SJCRH30 (cell line): Measurements from ENCODE around the gene SLC2A1. TPM values are rescaled to one million over a fixed set of nuclear protein-coding genes. Genes with fewer than 3 reads are reported as not detected.

ENCODE experiments used
- DNase-seq, 2 experiments: peaks; one replicate each; pipeline ENCODE4 v3.0.0-alpha.2; 2015 to 2020
- H3K27ac ChIP-seq: fragments of 250-450 bp; sonication (Bioruptor Pico); 2 replicates; pipeline ENCODE4 v1.5.1; 2020; ENCODE audit warnings: mild to moderate bottlenecking, moderate library complexity
- H3K27me3 ChIP-seq: fragments of 250-450 bp; sonication (Bioruptor Pico); 2 replicates; pipeline ENCODE4 v1.5.1; 2020; ENCODE audit warnings: mild to moderate bottlenecking, moderate library complexity
- H3K36me3 ChIP-seq: fragments of 250-450 bp; sonication (Bioruptor Pico); 2 replicates; pipeline ENCODE4 v1.5.1; 2020; ENCODE audit warnings: mild to moderate bottlenecking, moderate library complexity
- H3K4me1 ChIP-seq: fragments of 250-450 bp; sonication (Bioruptor Pico); 2 replicates; pipeline ENCODE4 v1.5.1; 2020; ENCODE audit warnings: mild to moderate bottlenecking, moderate library complexity
- H3K4me3 ChIP-seq: fragments of 250-450 bp; sonication (Bioruptor Pico); 2 replicates; pipeline ENCODE4 v1.5.1; 2020; ENCODE audit warnings: mild to moderate bottlenecking, moderate library complexity
- H3K9me3 ChIP-seq: fragments of 250-450 bp; sonication (Bioruptor Pico); replicated peaks from 2 replicates; pipeline ENCODE4 v1.5.1; 2020; ENCODE audit warnings: mild to moderate bottlenecking, moderate library complexity
- total RNA-seq: library from RNA; depleted of rRNA; stranded (reverse); fragments of >200 nt; shearing (Covaris generic); gene quantifications from 2 replicates; pipeline ENCODE4 v1.2.3, GENCODE V29; 2014; rRNA removed

SLC2A1 gene
- total RNA-seq: 64.8 and 73.2 TPM in 2 replicates

DNA sequence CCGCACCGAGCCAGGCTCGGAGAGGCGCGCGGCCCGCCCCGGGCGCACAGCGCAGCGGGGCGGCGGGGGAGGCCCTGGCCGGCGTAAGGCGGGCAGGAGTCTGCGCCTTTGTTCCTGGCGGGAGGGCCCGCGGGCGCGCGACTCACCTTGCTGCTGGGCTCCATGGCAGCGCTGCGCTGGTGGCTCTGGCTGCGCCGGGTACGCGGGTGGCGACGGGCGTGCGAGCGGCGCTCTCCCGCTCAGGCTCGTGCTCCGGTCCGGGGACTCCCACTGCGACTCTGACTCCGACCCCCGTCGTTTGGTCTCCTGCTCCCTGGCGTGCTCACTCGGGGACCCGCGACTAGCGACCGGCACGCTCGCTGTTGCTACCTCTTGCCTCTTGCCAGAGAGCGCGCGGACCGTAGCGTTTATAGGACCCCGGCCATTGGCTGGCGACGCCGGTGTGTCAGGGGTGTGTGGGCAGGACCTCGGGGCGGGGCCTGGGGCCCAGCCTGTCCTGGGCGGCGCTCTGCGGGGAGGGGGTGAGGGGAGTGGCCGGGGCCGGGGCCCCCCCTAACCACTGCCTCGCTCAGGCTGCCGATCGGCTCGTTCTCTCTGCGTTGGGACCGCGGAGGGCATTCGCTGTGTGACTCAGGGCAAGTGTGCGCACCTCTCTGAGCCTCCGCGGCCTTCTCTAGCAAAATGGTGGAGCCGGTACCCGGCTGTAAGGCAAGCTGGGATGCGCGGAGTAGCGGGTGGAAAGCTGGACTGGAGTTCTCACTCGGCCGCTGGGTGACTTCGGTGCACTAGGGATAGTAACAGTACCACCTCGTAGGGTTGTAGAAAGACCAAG is at the start of gene SLC2A1:
TSS of gene SLC2A1 (minus strand) at position 381 of the 832 bp plus-strand sequence. CDS start at position 164, 217 bp downstream.
- no peaks in the 10 kb centered on the region for H3K36me3 ChIP-seq
- H3K27me3 ChIP-seq: no peaks in the 10 kb centered on the region
- peak within 1 kb of the TSS; percentile 95 for H3K4me3 ChIP-seq
- DNase-seq: peak; percentile 95 to 96
- peak within 1 kb of the TSS; percentile 63 for H3K27ac ChIP-seq
- H3K9me3 ChIP-seq: no peaks in the 10 kb centered on the region
- H3K4me1 ChIP-seq: peaks cover 24% of the 10 kb centered on the region

DNA sequence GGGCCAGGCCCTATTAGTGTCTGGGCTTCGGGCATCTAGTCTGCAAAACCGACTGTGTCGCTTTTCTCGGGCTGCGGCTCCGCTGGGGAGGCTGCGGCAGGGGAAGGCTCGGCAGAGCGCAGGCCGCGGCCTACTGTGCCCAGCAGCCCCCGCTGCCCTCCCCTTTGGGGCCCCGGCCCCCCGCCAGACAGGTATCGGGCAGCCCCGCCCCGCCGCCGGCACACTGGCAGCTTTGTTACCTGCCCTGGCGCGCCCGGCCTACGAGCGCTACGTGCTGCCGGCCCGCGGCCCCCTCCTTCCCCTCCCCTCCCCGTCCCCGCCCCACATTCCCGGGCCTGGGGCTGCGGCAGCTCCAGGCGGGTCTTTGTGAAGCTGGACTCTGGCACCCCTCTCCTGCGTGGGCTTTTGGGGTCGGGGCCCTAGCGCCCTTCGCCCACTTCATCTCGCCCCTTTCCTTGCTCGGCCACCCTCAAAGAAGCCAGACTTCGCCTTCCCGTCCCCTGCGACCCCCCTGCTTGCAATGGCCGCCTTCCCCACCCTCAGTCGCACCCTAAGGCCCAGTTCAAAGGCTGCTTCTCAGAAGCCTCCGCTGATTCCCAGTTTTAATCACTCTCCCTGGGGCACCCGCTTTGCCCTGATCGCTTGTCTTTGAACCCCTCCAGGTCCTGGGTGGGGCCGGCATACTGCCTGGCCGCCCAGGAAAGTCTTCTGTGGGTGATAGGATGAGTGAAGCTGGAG is 48.9 kb upstream of the SLC2A1 start:
- Histone ChIP-seq H3K27me3 (no peaks in the 10 kb centered on the region), H3K9me3 (no peaks in the 10 kb centered on the region), H3K27ac (no peak overlapping the region), H3K4me1 (0 out of 2 replicates have a peak, but pooled peaks cover 3% of the 10 kb centered on the region), H3K36me3 (no peaks in the 10 kb centered on the region), H3K4me3 (no peak overlapping the region)
- DNase-seq: no peak

DNA sequence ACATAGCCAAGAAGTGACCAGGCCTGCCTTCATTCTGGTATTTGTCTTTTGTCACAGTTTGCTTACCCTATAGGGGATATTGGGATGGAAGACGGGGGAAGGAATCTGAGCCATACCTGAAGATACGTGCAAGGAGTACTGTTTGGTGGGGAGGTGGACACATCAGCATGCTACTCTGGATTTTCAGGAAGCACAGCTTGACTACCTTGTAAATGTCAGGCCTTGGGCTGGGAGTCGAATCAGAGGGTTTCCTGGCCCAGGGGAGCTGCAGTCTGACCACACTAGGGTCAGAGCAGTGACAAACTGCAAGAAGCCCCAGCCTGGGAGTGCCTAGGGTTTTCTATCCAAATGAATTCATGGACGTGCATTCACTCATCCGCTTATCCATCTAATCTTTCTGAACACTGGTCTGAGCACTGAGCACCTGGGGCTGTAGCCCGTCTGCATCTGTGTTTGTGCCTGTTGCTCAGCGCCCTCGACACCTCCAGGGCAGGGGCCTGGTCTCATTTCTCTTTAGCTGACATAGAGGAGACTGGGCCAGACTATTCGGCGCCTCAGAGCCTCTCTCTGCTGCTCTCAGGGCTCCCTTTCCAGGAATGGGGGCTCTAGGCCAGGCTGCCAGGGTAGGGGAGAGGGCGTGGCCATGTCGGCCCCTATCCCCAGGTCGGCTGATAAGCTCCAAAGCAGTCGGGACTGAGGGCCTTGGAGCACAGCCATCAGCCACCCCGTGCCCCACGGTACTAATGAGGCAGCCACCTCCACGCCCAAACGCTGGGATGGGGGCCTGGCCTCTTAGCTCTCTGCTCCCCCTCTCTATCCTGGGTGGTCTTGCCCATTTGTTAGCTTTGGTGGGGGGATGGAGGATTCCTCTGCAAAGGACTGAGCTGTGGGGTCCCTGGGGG is 47.0 kb upstream of the SLC2A1 start:
- H3K9me3 ChIP-seq: no peaks in the 10 kb centered on the region
- no peaks in the 10 kb centered on the region for H3K27me3 ChIP-seq
- no peak overlapping the region for H3K27ac ChIP-seq
- 0 out of 2 replicates have a peak, but pooled peaks cover 3% of the 10 kb centered on the region for H3K4me1 ChIP-seq
- H3K4me3 ChIP-seq: no peak overlapping the region
- DNase-seq: peak; percentile 7 to 17
- H3K36me3 ChIP-seq: no peaks in the 10 kb centered on the region

DNA sequence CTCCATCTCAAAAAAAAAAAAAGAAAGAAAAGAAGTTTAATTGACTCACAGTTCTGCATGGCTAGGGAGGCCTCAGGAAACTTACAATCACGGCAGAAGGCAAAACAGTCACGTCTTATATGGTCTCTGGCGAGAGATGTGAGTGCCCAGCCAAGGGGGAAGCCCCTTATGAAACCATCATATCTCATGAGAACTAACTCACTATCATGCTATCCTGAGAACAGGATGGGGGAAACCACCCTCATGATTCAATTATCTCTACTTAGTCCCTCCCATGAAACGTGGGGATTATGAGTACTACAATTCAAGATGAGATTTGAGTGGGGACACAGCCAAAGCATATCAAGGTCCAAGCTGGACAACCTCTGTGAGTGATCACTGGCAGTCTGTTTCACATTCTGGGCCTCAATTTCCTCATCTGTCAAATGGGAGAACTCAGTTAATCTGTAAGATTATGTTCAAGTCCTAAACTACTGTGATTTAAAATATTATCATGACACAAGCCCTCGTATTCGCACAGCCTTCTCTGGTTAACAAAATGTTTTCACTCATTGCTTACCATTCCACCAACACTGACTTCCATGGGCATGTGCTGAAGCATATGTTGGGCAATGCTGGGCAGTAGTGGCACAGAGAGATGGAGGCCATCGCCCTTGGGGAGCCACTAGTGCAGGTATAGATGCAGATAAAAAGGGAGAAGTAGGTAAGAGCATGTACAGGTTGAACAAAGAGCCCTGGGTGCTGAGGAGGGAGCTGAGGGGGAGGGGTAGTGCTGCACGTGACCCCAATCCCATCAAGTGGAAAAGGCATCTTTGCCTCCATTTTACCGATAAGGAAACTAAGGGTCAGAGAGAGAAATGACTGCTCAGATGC is 46.2 kb upstream of the SLC2A1 start:
- Histone ChIP-seq H3K27me3 (no peaks in the 10 kb centered on the region), H3K4me3 (no peak overlapping the region), H3K4me1 (0 out of 2 replicates have a peak, but pooled peaks cover 3% of the 10 kb centered on the region), H3K36me3 (no peaks in the 10 kb centered on the region), H3K27ac (no peak overlapping the region), H3K9me3 (no peaks in the 10 kb centered on the region)
- no peak for DNase-seq

DNA sequence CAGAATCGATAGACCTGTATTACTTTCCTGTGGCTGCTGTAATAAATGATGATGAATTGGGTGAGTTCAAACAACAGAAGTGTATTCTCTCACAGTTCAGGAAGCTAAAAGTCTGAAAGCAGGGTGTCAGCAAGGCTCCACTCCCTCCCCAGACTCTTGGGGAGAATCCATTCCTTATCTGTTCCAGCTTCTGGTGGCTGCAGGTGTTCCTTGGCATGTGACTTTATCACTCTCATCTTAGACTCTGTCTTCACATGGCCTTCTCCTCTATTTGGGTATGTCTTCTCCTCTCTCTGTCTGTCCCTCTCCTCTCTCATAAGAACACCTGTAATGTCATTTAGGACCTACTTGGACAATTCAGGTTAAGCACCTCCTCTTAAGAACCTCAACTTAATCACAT is 44.1 kb upstream of the SLC2A1 start:
- Histone ChIP-seq H3K4me1 (0 out of 2 replicates have a peak, but pooled peaks cover 3% of the 10 kb centered on the region), H3K27ac (no peak overlapping the region), H3K4me3 (no peak overlapping the region), H3K9me3 (peaks cover 3% of the 10 kb centered on the region; the same call in 1 of the 2 replicates), H3K27me3 (no peaks in the 10 kb centered on the region), H3K36me3 (no peaks in the 10 kb centered on the region)
- DNase-seq: no peak

DNA sequence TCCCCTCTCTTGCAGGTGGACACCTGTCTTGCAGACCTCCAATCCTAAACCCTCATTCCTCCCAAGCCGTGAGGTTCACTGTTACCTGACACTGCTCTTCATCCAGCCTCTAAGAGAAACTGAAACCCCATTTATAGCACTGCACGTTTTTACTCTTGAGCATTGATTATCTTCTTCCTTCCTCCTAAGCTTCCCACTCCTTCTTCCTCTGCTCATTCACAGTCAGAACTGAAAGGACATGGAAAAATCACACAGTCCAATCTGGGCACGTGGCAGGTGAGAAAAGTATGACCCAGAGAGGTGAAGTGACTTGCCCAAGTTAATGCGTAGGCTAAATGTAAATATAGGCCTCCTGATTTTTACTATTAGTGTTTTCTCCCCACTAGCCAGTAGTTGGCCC is 43.4 kb upstream of the SLC2A1 start:
- DNase-seq: no peak
- Histone ChIP-seq H3K9me3 (peaks cover 3% of the 10 kb centered on the region; the same call in 1 of the 2 replicates), H3K4me3 (no peak overlapping the region), H3K36me3 (no peaks in the 10 kb centered on the region), H3K27ac (no peak overlapping the region), H3K4me1 (0 out of 2 replicates have a peak, but pooled peaks cover 3% of the 10 kb centered on the region), H3K27me3 (no peaks in the 10 kb centered on the region)

DNA sequence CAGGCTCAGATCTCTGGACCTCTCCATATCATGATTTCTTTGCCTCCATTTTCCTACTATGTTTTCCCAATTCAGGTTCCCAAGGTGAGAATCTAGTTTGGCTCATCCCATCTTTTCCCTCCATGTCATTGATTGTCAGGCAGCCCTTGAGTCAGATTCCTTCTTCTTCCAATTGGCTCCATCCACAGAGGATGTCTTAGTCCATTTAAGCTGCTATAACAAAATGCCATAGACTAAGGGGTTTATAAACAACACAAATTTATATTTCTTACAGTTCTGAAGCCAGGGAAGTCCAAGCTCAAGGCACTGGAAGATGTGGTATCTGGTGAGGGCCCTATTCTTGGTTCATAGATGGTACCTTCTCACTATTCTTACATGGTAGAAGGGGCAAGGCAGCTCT is 42.8 kb upstream of the SLC2A1 start:
- H3K9me3 ChIP-seq: peaks cover 3% of the 10 kb centered on the region; the same call in 1 of the 2 replicates
- no peaks in the 10 kb centered on the region for H3K27me3 ChIP-seq
- H3K4me3 ChIP-seq: no peak overlapping the region
- 0 out of 2 replicates have a peak, but pooled peaks cover 3% of the 10 kb centered on the region for H3K4me1 ChIP-seq
- no peak for DNase-seq
- no peaks in the 10 kb centered on the region for H3K36me3 ChIP-seq
- H3K27ac ChIP-seq: no peak overlapping the region

DNA sequence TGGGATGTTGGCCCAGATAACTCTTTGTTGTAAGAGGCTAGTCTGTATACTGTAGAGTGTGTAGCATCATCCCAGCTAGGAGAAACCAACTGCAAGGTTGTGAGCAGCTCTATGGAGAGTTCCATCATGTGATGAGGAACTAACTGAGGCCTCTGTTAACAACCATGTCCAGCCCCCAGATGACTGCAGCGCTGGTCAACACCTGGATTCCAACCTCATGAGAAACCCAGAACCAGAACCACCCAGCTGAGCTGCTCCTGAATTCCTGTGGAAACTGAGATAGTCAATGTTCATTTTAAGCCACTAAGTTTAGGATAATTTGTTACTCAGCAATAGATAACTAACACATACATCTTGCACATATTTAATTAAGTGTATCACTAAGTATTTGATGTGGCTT is 41.6 kb upstream of the SLC2A1 start:
- H3K27me3 ChIP-seq: no peaks in the 10 kb centered on the region
- DNase-seq: no peak
- H3K36me3 ChIP-seq: no peaks in the 10 kb centered on the region
- H3K4me1 ChIP-seq: no peaks in the 10 kb centered on the region
- H3K27ac ChIP-seq: no peak overlapping the region
- H3K9me3 ChIP-seq: peaks cover 3% of the 10 kb centered on the region; the same call in 1 of the 2 replicates
- H3K4me3 ChIP-seq: no peak overlapping the region

DNA sequence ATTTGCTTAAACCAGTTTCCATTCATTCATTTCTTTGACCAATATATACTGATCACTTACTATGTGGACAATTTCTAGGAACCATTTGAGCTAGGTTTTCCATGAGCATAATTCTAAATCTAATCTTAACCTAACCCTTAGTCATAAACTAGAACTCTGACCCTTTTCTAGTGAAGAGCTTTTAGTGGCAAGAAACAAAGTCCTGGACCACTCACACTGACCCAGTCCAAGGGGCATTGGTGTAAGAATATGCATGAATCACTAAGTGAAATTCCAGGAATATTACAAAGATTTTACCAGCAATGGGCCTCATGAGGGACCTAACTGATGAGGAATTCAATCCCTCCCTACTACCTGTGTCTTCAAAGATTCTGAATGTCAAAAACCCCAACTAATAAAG is 40.6 kb upstream of the SLC2A1 start:
- H3K36me3 ChIP-seq: no peaks in the 10 kb centered on the region
- DNase-seq: no peak
- peaks cover 3% of the 10 kb centered on the region; the same call in 1 of the 2 replicates for H3K9me3 ChIP-seq
- H3K27me3 ChIP-seq: no peaks in the 10 kb centered on the region
- H3K27ac ChIP-seq: no peak overlapping the region
- no peaks in the 10 kb centered on the region for H3K4me1 ChIP-seq
- H3K4me3 ChIP-seq: no peak overlapping the region

DNA sequence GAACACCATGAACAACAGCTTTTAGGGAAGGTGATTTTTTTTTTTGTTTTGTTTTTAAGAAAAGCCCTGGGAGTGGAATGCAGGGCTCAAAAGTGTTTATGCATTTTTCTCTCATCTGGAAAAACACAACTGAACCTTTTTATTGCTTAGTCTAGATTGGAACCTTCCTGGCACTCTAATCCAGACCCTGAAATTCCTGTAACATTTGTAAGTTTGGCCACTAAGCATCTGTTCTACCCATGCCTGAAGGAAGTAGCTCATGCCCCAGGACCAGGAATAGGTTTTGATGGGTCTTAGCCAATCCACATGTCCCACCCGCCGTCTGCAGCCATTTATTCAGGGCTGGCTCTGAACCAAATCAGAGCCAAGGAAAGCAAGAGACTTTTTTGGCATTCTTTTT is 39.7 kb upstream of the SLC2A1 start:
- Histone ChIP-seq H3K9me3 (peaks cover 3% of the 10 kb centered on the region; the same call in 1 of the 2 replicates), H3K36me3 (no peaks in the 10 kb centered on the region), H3K4me1 (no peaks in the 10 kb centered on the region), H3K27me3 (no peaks in the 10 kb centered on the region), H3K27ac (no peak overlapping the region), H3K4me3 (no peak overlapping the region)
- no peak for DNase-seq

DNA sequence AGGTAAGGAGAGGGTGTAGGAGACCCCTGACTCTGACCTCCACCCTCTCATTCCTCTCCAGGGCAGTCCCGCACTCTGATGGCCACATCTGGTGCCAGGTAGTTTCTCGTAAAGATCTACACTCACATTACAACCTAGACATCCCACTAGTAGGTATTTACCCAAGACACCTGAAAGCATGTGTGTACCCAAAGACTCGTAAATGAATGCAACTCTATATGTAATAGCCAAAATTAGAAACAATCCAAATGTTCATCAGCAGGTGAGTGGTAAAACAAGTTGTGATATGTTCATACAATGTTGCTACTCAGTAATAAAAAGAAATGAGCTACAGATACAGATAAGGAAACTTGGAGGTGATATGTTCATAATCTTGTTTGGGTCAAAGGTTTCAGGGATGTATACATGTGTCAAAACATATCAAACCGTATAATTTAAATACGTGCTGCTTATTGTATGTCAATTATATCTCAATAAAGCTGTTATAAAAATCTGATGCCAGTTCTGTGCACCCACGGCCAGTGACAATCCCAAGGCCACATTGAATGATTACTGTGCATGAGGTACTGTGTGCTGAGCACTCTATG is 37.8 kb upstream of the SLC2A1 start:
- H3K27me3 ChIP-seq: no peaks in the 10 kb centered on the region

DNA sequence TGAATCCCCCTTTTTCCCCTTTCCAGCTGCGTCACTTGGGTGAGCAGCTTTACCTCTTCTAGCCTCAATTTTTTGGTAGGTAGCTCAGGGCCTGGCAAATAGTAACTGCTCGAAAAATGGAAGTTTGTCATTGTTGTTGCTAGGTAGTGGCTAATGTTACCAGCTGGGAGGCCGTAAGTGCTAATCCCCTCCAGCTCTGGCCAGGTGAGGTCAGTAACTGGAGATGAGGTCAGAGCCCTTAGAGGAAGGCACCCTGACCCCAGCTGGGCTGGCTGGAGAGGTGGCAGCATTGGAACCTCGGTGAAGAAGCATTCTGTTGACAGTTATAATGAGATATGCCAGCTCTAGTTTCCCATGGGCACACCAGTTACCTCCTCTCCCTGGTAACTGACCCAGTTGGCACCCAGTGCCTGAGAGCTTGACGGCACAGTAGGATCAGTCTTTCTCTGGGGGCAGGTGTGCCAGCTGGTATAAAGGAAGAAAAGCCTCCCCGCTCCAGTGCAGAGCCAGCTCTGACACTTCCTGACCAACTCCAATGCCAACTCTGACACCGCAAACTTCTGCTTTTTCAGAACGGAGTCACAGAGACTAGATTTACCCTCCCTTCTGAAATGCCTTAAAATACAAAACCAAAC is 35.0 kb upstream of the SLC2A1 start:
- H3K27ac ChIP-seq: no peak overlapping the region
- H3K4me3 ChIP-seq: no peak overlapping the region
- H3K4me1 ChIP-seq: no peaks in the 10 kb centered on the region
- no peaks in the 10 kb centered on the region for H3K9me3 ChIP-seq
- no peaks in the 10 kb centered on the region; the same call in 1 of the 2 replicates for H3K27me3 ChIP-seq
- DNase-seq: no peak
- no peaks in the 10 kb centered on the region for H3K36me3 ChIP-seq

More for the DNA sequence above, 37.8 kb upstream of the SLC2A1 start:
- Histone ChIP-seq H3K9me3 (peaks cover 3% of the 10 kb centered on the region; the same call in 1 of the 2 replicates), H3K4me3 (no peak overlapping the region), H3K36me3 (no peaks in the 10 kb centered on the region), H3K27ac (no peak overlapping the region), H3K4me1 (no peaks in the 10 kb centered on the region)
- no peak for DNase-seq
